Stimulated activated naive CD8-positive, alpha-beta T cell treated with anti-CD3 and anti-CD28 coated beads, Interleukin-15, Interleukin-2, amounts not matched to agents 100 ng/mL and 50 ng/mL, for 24 hours (primary cell): Measurements from ENCODE around the gene PHF2.

Experiments used
- H3K27ac Mint-ChIP-seq: one replicate; pipeline ENCODE4 v1.8.0; 2021; ENCODE audit warnings: mild to moderate bottlenecking, mixed read lengths
- H3K27me3 Mint-ChIP-seq: one replicate; pipeline ENCODE4 v1.8.0; 2021; ENCODE audit warnings: mixed read lengths
- H3K36me3 Mint-ChIP-seq: one replicate; pipeline ENCODE4 v1.8.0; 2021; ENCODE audit warnings: low read depth, mixed read lengths
- H3K4me1 Mint-ChIP-seq: one replicate; pipeline ENCODE4 v1.8.0; 2021; ENCODE audit warnings: low read depth, mixed read lengths
- H3K4me3 Mint-ChIP-seq: one replicate; pipeline ENCODE4 v1.8.0; 2021; ENCODE audit warnings: mild to moderate bottlenecking, mixed read lengths
- H3K9me3 Mint-ChIP-seq: one replicate; pipeline ENCODE4 v1.8.0; 2021; ENCODE audit warnings: mixed read lengths

PHF2 gene

GRCh38 chr9:93588641-93589609 lies 12.5 kb downstream of the PHF2 start:
- peaks cover 14% of the 10 kb centered on the region for H3K36me3 Mint-ChIP-seq
- H3K27ac Mint-ChIP-seq: no peak overlapping the region
- H3K9me3 Mint-ChIP-seq: peaks cover 5% of the 10 kb centered on the region
- peaks cover 11% of the 10 kb centered on the region for H3K4me1 Mint-ChIP-seq
- H3K4me3 Mint-ChIP-seq: no peak overlapping the region
- no peaks in the 10 kb centered on the region for H3K27me3 Mint-ChIP-seq

- peaks cover 6% of the 10 kb centered on the region for H3K36me3 Mint-ChIP-seq
- H3K9me3 Mint-ChIP-seq: no peaks in the 10 kb centered on the region
- H3K4me1 Mint-ChIP-seq: peaks cover 11% of the 10 kb centered on the region
- H3K4me3 Mint-ChIP-seq: no peak overlapping the region
- no peak overlapping the region for H3K27ac Mint-ChIP-seq
- no peaks in the 10 kb centered on the region for H3K27me3 Mint-ChIP-seq
Measured at GRCh38 chr9:93589688-93590087, 13.3 kb downstream of the PHF2 start.

DNA sequence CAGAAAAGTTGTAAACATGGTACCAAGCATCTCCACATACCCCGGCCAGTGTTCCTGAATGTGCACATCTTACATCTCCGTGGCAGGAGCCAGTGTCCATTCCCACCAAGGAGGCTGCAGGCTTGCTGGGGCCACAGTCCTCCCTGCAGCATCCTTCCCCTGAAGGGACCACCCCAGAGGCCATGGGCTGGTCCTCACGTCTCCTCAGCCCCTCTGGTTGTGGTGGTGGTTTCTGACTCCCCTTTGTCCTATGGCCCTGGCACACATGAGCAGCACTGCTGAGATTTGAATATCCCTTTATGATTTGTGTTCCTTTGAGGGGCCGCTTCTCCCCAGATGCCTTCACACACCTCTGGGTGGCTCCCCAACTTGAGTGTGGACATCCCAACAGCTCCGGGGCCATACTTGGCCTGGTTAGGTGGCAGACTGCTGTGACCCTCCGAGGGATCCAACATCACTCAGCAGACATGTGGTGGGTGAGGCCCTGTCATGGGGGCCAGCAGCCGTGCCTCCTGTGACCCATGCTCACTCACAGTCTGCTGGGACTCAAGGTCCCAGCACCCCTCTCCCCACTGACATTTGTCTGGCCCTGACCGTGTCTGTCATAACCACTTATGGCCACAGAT lies 14.3 kb downstream of the PHF2 start:
- Mint-ChIP-seq H3K27ac (no peak overlapping the region), H3K36me3 (no peaks in the 10 kb centered on the region), H3K9me3 (no peaks in the 10 kb centered on the region), H3K4me3 (no peak overlapping the region), H3K27me3 (no peaks in the 10 kb centered on the region), H3K4me1 (peaks cover 13% of the 10 kb centered on the region)

DNA sequence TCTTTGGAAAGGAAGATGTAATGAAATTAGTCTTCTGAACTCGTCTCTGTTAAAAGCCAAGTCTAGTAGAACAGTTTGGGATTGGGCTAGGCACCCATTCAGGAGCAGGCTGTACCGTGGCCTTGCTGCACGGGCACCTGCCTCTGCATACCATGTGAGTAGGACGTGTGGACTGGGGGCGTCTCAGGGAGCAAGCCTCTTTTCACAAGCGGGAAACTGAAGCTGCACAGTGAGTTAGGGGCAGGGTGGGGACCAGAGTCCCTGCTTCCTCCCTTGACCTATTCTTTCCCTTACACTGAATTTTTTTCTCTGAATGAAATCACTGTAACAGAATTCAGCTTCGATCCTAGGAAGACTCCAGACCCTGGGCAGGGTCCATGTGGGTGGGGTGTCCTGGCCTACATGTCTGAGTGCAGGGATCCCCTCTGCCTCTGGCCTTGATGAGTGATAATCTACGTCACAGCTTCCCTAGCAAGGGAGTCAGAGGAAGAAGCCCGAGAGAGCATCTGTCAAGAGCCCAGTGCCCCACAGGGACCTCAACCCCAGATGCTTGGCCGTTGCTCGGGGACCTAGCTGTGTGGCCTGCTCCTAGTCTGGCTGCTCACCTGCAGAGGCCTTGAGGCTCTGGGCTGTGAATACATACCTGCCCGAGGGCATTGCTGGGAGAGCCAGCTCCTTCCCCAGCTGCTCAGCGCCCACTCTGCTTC lies 15.1 kb downstream of the PHF2 start:
- Mint-ChIP-seq H3K9me3 (no peaks in the 10 kb centered on the region), H3K27ac (no peak overlapping the region), H3K4me1 (peaks cover 15% of the 10 kb centered on the region), H3K36me3 (no peaks in the 10 kb centered on the region), H3K27me3 (no peaks in the 10 kb centered on the region), H3K4me3 (no peak overlapping the region)

DNA sequence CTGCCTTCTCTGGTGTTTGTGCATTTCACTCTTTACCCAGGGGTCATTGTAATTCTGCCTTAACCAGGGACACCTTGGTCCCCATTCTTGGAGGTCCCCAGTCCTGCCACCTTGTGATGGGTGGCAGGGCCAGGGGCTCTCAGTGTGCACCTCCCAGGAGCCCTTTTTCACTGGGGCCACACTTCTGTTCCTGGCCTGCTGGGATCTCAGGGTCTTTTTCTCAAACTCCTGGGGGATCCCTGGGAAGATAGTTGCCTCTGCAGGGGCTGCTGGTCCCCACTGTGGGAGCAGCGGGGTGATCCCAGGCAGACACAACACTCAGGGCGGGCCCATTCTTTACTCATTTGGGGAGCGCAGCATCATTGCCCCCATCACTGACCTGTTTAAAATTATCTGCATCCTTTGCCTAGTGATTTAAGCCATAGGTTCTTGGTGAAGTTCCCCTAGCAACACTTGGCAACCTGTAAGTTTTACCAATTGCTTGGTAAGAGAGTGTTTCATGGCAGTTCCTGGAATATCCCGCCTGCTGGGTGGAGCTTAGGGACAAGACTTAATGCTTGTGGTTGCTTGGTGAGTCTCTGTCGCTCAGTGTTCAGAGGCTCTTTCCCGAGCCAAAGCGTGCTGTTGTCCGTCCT lies 15.7 kb downstream of the PHF2 start:
- peaks cover 15% of the 10 kb centered on the region for H3K4me1 Mint-ChIP-seq
- no peak overlapping the region for H3K4me3 Mint-ChIP-seq
- H3K27me3 Mint-ChIP-seq: no peaks in the 10 kb centered on the region
- H3K27ac Mint-ChIP-seq: no peak overlapping the region
- H3K36me3 Mint-ChIP-seq: no peaks in the 10 kb centered on the region
- no peaks in the 10 kb centered on the region for H3K9me3 Mint-ChIP-seq

GRCh38 chr9:93592643-93593021 lies 16.2 kb downstream of the PHF2 start:
- no peak overlapping the region for H3K27ac Mint-ChIP-seq
- H3K36me3 Mint-ChIP-seq: no peaks in the 10 kb centered on the region
- H3K9me3 Mint-ChIP-seq: no peaks in the 10 kb centered on the region
- peaks cover 19% of the 10 kb centered on the region for H3K4me1 Mint-ChIP-seq
- no peaks in the 10 kb centered on the region for H3K27me3 Mint-ChIP-seq
- no peak overlapping the region for H3K4me3 Mint-ChIP-seq

GRCh38 chr9:93593144-93593658 lies 16.8 kb downstream of the PHF2 start:
- Mint-ChIP-seq H3K36me3 (no peaks in the 10 kb centered on the region), H3K27me3 (no peaks in the 10 kb centered on the region), H3K4me1 (peaks cover 22% of the 10 kb centered on the region), H3K9me3 (no peaks in the 10 kb centered on the region), H3K4me3 (no peak overlapping the region), H3K27ac (no peak overlapping the region)

- Mint-ChIP-seq H3K4me1 (peaks cover 31% of the 10 kb centered on the region), H3K36me3 (no peaks in the 10 kb centered on the region), H3K27me3 (no peaks in the 10 kb centered on the region), H3K4me3 (no peak overlapping the region), H3K27ac (no peak overlapping the region), H3K9me3 (no peaks in the 10 kb centered on the region)
Measured at GRCh38 chr9:93594041-93594756, 17.8 kb downstream of the PHF2 start.

- Mint-ChIP-seq H3K4me3 (no peak overlapping the region), H3K27me3 (no peaks in the 10 kb centered on the region), H3K36me3 (no peaks in the 10 kb centered on the region), H3K27ac (no peak overlapping the region), H3K4me1 (peaks cover 37% of the 10 kb centered on the region), H3K9me3 (no peaks in the 10 kb centered on the region)
Measured at GRCh38 chr9:93595461-93595860, 19.1 kb downstream of the PHF2 start.

DNA sequence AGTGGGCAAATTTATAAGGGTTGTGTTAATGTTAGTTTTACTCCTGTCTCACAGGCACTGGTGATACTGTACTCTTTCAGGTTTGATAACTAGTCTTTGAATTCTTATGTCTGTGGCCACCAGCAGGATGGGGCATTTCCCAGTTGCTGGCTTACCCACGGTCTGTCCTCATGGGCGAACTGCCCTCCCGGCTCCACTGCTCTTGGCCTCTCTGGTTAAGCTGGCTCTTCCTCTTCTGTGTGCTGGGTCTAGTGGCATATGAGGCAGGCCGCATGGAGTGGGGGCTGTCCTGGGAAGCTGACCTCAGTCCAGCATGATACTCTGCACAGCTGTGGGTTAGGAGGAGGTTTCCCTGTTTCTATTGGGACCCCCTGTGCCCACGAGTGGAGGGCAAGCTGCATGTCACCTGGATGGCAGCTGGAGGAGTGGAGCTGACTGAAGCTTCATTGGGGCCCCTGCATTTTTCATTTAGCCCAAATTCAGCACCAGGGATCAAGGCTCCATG lies 19.5 kb downstream of the PHF2 start:
- Mint-ChIP-seq H3K4me3 (no peak overlapping the region), H3K27ac (no peak overlapping the region)

GRCh38 chr9:93596399-93596798 lies 20.0 kb downstream of the PHF2 start:
- peaks cover 46% of the 10 kb centered on the region for H3K4me1 Mint-ChIP-seq
- H3K9me3 Mint-ChIP-seq: no peaks in the 10 kb centered on the region
- H3K27me3 Mint-ChIP-seq: no peaks in the 10 kb centered on the region
- no peak overlapping the region for H3K4me3 Mint-ChIP-seq
- H3K27ac Mint-ChIP-seq: no peak overlapping the region
- H3K36me3 Mint-ChIP-seq: no peaks in the 10 kb centered on the region

More for the DNA sequence above, 19.5 kb downstream of the PHF2 start:
- no peaks in the 10 kb centered on the region for H3K36me3 Mint-ChIP-seq
- H3K4me1 Mint-ChIP-seq: peaks cover 41% of the 10 kb centered on the region
- H3K27me3 Mint-ChIP-seq: no peaks in the 10 kb centered on the region
- H3K9me3 Mint-ChIP-seq: no peaks in the 10 kb centered on the region

GRCh38 chr9:93597142-93597706 lies 20.8 kb downstream of the PHF2 start:
- Mint-ChIP-seq H3K9me3 (no peaks in the 10 kb centered on the region), H3K36me3 (no peaks in the 10 kb centered on the region), H3K27me3 (no peaks in the 10 kb centered on the region), H3K4me1 (peaks cover 51% of the 10 kb centered on the region), H3K4me3 (no peak overlapping the region), H3K27ac (no peak overlapping the region)

GRCh38 chr9:93597871-93598646 lies 21.7 kb downstream of the PHF2 start:
- peaks cover 51% of the 10 kb centered on the region for H3K4me1 Mint-ChIP-seq
- H3K9me3 Mint-ChIP-seq: no peaks in the 10 kb centered on the region
- H3K27me3 Mint-ChIP-seq: no peaks in the 10 kb centered on the region
- H3K4me3 Mint-ChIP-seq: no peak overlapping the region
- no peaks in the 10 kb centered on the region for H3K36me3 Mint-ChIP-seq
- H3K27ac Mint-ChIP-seq: no peak overlapping the region
